Amygdala (tissue), 56 donors: ENCODE data around the gene CNTNAP5.

ENCODE experiments used
- DNase-seq, 56 donors: peaks; one replicate each; lab custom pipeline; 2025; lab: John Stamatoyannopoulos, UW

The CNTNAP5 gene

GRCh38 chr2:124662946-124663644 lies 638.0 kb downstream of the CNTNAP5 start:
- DNase-seq = no peak

GRCh38 chr2:124663645-124663997 lies 638.5 kb downstream of the CNTNAP5 start:
- DNase-seq = no peak

- no peak for DNase-seq
These were observed 639.3 kb downstream of the CNTNAP5 start for GRCh38 chr2:124664363-124664762.

- DNase-seq = no peak
These were observed 641.9 kb downstream of the CNTNAP5 start for GRCh38 chr2:124666976-124667375.

- no peak for DNase-seq
These were observed 643.1 kb downstream of the CNTNAP5 start for GRCh38 chr2:124668161-124668560.

GRCh38 chr2:124670187-124670586 lies 645.1 kb downstream of the CNTNAP5 start:
- no peak for DNase-seq

GRCh38 chr2:124678043-124678442 lies 653.0 kb downstream of the CNTNAP5 start:
- no peak for DNase-seq

GRCh38 chr2:124683536-124684428 lies 658.7 kb downstream of the CNTNAP5 start:
- DNase-seq = no peak

- no peak for DNase-seq
These were observed 664.3 kb downstream of the CNTNAP5 start for GRCh38 chr2:124689348-124689747.

- DNase-seq = no peak
These were observed 667.1 kb downstream of the CNTNAP5 start for GRCh38 chr2:124692216-124692615.

- no peak for DNase-seq
These were observed 667.6 kb downstream of the CNTNAP5 start for GRCh38 chr2:124692707-124693106.

- DNase-seq = no peak
These were observed 668.1 kb downstream of the CNTNAP5 start for GRCh38 chr2:124693156-124693555.

GRCh38 chr2:124698979-124699565 lies 674.0 kb downstream of the CNTNAP5 start:
- DNase-seq = no peak

- DNase-seq = no peak
These were observed 677.7 kb downstream of the CNTNAP5 start for GRCh38 chr2:124702777-124703176.

GRCh38 chr2:124704071-124704925 lies 679.2 kb downstream of the CNTNAP5 start:
- no peak for DNase-seq

GRCh38 chr2:124708661-124709060 lies 683.6 kb downstream of the CNTNAP5 start:
- no peak for DNase-seq

GRCh38 chr2:124713969-124714368 lies 688.9 kb downstream of the CNTNAP5 start:
- no peak for DNase-seq

- no peak for DNase-seq
These were observed 700.1 kb downstream of the CNTNAP5 start for GRCh38 chr2:124725187-124725586.

GRCh38 chr2:124740636-124741035 lies 715.5 kb downstream of the CNTNAP5 start:
- DNase-seq = no peak

GRCh38 chr2:124753842-124754241 lies 728.8 kb downstream of the CNTNAP5 start:
- no peak for DNase-seq

GRCh38 chr2:124755386-124755785 lies 730.3 kb downstream of the CNTNAP5 start:
- no peak for DNase-seq
